Chondrocyte (in vitro differentiated cells): ENCODE results near the gene SLC25A6. TPM values are rescaled to one million over a fixed set of nuclear protein-coding genes. Genes with fewer than 3 reads are reported as not detected.
"Not testable (repeated sequence)": the region's sequence is repeated elsewhere in the genome, so short reads cannot be mapped to it uniquely, and the experiment has no call there.

Source experiments
- DNase-seq: peaks from one replicate; pipeline ENCODE4 v3.0.0; 2021; ENCODE audit warnings: mixed read lengths, low spot score
- H3K27ac Mint-ChIP-seq: one replicate; pipeline ENCODE4 v1.8.0; 2021; ENCODE audit warnings: mild to moderate bottlenecking, moderate library complexity, mixed read lengths; ENCODE audit not compliant: unreplicated experiment
- H3K27me3 Mint-ChIP-seq: 2 replicates; pipeline ENCODE4 v1.8.0; 2021; ENCODE audit warnings: low read depth, mixed read lengths
- H3K36me3 Mint-ChIP-seq: 2 replicates; pipeline ENCODE4 v1.8.0; 2021; ENCODE audit warnings: low read depth, mixed read lengths
- H3K4me1 Mint-ChIP-seq: 2 replicates; pipeline ENCODE4 v1.8.0; 2021; ENCODE audit warnings: low read depth, mild to moderate bottlenecking, mixed read lengths
- H3K4me3 Mint-ChIP-seq: one replicate; pipeline ENCODE4 v1.8.0; 2021; ENCODE audit warnings: mild to moderate bottlenecking, moderate library complexity, mixed read lengths; ENCODE audit not compliant: unreplicated experiment
- H3K9me3 Mint-ChIP-seq: 2 replicates; pipeline ENCODE4 v1.8.0; 2021; ENCODE audit warnings: low read depth, mixed read lengths
- total RNA-seq: library from RNA; stranded (reverse); gene quantifications from 3 replicates; pipeline ENCODE4 v1.2.1, GENCODE V29; 2021
- TF ChIP-seq, protein P1 (sequence below): fragments of 200-600 bp; sonication (generic); IDR thresholded peaks from 2 replicates; pipeline ENCODE4 v1.5.0; 2021; ENCODE audit warnings: antibody characterized with exemption, mild to moderate bottlenecking, moderate library complexity

Gene SLC25A6
- total RNA-seq, 1 donor from 2014 or later = 327 TPM

DNA sequence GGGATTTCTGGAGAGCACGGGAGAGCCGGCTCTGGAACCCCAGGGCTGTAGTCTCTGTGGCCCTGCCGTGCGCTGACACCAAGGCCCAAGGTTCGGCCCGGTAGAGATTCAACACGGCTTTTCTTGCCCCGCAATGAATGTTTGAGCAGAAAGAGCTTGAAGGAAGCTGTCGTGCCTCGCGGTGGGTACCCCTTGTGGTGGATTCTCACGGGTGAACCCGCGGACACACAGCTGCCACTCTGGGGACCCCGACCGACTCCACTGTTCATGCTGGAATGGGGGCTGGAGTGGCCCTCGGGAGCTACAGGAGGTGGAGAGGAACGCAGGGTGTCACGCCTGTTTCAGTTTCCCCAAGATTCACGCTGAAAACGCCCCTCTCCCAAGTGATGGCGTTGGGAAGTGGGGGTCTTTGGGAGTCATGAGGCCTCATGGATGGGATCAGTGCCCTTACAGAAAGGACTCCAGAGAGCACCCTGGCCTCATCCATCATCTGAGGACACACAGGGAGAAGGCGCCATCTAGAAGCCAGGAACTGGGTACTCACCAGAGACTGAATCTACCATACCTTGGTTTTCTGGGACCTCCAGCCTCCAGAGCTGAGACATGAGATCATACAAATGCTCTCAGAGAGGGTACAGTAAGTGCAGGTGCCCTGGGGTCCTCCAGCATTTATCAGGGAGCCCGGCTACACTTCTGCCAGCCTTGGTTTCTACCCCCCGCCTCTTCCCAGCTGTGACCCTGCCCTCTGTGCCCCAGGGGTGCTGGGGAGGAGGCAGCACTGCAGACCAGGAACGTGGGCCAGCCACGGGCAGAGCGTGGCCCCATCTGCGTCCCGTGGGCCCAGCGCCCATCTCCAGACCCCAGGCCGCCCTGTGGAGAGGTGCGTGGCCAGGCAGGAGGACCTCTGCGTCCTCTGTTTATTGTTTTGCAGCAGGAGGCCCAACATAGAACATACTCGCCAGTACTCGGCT lies 6.4 kb downstream of the SLC25A6 start:
- Mint-ChIP-seq H3K36me3 (peaks cover 37% of the 10 kb centered on the region), H3K9me3 (no peaks in the 10 kb centered on the region), H3K4me3 (no peak overlapping the region), H3K27me3 (no peaks in the 10 kb centered on the region), H3K27ac (no peak overlapping the region), H3K4me1 (peaks cover 26% of the 10 kb centered on the region)
- peak; percentile 83 for DNase-seq
- TF ChIP-seq, protein P1, sequence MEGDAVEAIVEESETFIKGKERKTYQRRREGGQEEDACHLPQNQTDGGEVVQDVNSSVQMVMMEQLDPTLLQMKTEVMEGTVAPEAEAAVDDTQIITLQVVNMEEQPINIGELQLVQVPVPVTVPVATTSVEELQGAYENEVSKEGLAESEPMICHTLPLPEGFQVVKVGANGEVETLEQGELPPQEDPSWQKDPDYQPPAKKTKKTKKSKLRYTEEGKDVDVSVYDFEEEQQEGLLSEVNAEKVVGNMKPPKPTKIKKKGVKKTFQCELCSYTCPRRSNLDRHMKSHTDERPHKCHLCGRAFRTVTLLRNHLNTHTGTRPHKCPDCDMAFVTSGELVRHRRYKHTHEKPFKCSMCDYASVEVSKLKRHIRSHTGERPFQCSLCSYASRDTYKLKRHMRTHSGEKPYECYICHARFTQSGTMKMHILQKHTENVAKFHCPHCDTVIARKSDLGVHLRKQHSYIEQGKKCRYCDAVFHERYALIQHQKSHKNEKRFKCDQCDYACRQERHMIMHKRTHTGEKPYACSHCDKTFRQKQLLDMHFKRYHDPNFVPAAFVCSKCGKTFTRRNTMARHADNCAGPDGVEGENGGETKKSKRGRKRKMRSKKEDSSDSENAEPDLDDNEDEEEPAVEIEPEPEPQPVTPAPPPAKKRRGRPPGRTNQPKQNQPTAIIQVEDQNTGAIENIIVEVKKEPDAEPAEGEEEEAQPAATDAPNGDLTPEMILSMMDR = no peak

DNA sequence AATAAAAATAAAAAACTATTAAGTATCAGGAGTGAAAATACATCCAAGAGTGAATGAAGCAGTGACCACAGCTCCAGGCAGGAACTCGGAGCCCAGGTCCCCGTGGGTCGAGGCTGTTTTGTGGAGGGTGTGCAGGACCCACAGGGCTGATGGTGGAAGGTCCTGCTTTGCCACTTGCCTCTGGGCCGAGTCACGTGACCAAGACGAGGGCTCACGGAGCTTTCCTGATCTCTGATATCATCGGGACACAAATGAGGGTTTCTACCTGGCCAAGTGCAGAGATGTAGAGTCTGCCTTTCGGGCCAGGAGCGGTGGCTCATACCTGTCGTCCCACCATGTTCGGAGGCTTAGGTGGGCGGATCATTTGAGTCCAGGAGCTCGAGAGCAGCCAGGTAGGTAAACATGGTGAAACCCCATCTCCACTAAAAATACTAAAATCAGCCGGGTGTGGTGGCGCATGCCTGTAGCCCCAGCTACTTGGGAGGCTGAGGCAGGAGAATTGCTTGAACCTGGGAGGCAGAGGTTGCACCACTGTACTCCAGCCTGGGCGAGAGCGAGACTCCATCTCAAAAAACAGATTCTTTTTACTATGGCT lies 7.2 kb downstream of the SLC25A6 start:
- H3K9me3 Mint-ChIP-seq = no peaks in the 10 kb centered on the region
- H3K36me3 Mint-ChIP-seq = peaks cover 35% of the 10 kb centered on the region
- peak; percentile 32 for DNase-seq
- peaks cover 25% of the 10 kb centered on the region for H3K4me1 Mint-ChIP-seq
- H3K27ac Mint-ChIP-seq = no peak overlapping the region
- TF ChIP-seq, protein P1 = no peak
- H3K27me3 Mint-ChIP-seq = no peaks in the 10 kb centered on the region
- H3K4me3 Mint-ChIP-seq = no peak overlapping the region

DNA sequence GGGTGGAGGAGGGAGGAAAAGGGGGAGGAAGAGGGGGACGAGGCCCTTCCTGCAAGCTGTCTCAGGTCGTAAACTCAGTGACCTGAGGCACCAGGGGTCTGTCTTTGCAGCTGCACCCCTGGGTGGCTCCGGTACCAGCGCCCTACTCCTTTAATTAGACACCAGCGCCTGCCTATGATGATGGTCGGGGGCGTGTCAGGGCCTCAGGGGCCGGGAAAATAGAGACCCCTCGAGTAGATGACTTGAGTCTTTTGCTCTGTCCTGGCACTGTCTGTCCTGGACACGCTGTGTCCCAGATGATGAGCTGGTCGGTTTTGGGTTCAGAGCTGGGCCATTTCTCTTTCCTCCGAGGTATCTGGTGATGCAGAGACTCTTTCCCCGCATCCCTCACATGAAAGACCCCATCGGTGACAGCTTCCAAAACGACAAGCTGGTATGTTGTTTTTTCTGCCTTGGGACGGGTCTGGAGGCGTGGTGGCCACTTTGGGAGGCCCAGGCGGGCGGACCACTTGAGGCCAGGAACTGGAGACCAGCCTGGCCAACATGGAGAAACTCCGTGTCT lies 11.2 kb downstream of the SLC25A6 start:
- H3K4me3 Mint-ChIP-seq = no peak overlapping the region
- peaks cover 11% of the 10 kb centered on the region for H3K4me1 Mint-ChIP-seq
- TF ChIP-seq, protein P1 = no peak
- DNase-seq = peak; percentile 58
- no peak overlapping the region for H3K27ac Mint-ChIP-seq
- peaks cover 8% of the 10 kb centered on the region for H3K36me3 Mint-ChIP-seq
- no peaks in the 10 kb centered on the region for H3K27me3 Mint-ChIP-seq
- no peaks in the 10 kb centered on the region for H3K9me3 Mint-ChIP-seq

DNA sequence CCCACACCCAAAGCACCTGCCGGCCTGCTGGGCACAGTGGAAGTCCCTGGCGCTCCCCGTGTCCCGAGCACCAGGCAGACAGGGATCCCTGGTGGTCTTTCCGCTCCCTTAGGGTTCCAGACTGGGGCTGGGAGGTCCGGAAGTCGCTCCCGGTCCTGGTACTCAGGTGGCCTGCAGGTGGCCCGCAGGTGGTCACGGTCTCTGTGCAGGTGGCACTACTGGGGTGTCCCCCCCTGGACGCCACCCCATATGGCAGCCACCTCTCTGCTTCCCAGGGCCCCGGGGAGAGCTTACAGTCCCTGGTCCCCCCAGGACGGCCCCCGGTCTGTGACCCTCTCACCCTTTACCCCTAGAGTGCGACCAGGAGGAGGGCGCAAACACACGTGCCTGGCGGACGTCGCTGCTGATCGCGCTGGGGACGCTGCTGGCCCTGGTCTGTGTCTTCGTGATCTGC lies 13.6 kb downstream of the SLC25A6 start:
- Mint-ChIP-seq H3K9me3 (no peaks in the 10 kb centered on the region), H3K4me3 (no peak overlapping the region), H3K4me1 (peaks cover 5% of the 10 kb centered on the region), H3K27me3 (no peaks in the 10 kb centered on the region), H3K27ac (no peak overlapping the region), H3K36me3 (peaks cover 1% of the 10 kb centered on the region)
- DNase-seq = peak; percentile 91
- TF ChIP-seq, protein P1 = no peak

DNA sequence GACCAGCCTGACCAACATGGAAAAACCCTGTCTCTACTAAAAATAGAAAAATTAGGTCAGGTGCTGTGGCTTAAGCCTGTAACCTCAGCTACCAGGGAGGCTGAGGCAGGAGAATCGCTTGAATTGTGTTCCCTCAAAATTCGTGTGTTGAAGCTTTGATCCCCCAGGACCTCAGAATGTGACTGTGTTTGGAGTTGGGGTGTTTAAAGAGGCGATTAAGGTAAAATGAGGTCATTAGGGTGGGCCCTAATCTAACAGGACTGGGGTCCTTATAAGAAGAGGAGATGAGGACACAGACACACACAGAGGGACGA lies 23.6 kb downstream of the SLC25A6 start:
- H3K9me3 Mint-ChIP-seq = no peaks in the 10 kb centered on the region
- no peak overlapping the region for H3K27ac Mint-ChIP-seq
- H3K4me1 Mint-ChIP-seq = no peaks in the 10 kb centered on the region
- H3K27me3 Mint-ChIP-seq = no peaks in the 10 kb centered on the region
- DNase-seq = no peak
- TF ChIP-seq, protein P1 = no peak
- H3K4me3 Mint-ChIP-seq = no peak overlapping the region
- H3K36me3 Mint-ChIP-seq = no peaks in the 10 kb centered on the region

DNA sequence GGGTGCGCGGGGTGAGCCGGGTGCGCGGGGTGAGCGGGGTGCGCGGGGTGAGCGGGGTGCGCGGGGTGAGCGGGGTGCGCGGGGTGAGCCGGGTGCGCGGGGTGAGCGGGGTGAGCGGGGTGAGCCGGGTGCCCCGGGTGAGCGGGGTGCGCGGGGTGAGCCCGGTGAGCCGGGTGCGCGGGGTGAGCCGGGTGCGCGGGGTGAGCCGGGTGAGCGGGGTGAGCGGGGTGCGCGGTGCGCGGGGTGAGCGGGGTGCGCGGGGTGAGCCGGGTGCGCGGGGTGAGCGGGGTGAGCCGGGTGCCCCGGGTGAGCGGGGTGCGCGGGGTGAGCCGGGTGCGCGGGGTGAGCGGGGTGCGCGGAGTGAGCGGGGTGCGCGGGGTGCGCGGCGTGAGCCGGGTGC lies 25.6 kb downstream of the SLC25A6 start:
- not testable (repeated sequence) for H3K4me1 Mint-ChIP-seq, H3K27ac Mint-ChIP-seq, H3K9me3 Mint-ChIP-seq, DNase-seq, H3K4me3 Mint-ChIP-seq, H3K27me3 Mint-ChIP-seq, H3K36me3 Mint-ChIP-seq
